ENCODE data around the gene PCDHGA3. TPM values are rescaled to one million over a fixed set of nuclear protein-coding genes. Genes with fewer than 3 reads are reported as not detected.

Gene PCDHGA3
- total and polyA plus RNA-seq, 7 donors: 0.33 to 2.4 (median 0.97) TPM

DNA sequence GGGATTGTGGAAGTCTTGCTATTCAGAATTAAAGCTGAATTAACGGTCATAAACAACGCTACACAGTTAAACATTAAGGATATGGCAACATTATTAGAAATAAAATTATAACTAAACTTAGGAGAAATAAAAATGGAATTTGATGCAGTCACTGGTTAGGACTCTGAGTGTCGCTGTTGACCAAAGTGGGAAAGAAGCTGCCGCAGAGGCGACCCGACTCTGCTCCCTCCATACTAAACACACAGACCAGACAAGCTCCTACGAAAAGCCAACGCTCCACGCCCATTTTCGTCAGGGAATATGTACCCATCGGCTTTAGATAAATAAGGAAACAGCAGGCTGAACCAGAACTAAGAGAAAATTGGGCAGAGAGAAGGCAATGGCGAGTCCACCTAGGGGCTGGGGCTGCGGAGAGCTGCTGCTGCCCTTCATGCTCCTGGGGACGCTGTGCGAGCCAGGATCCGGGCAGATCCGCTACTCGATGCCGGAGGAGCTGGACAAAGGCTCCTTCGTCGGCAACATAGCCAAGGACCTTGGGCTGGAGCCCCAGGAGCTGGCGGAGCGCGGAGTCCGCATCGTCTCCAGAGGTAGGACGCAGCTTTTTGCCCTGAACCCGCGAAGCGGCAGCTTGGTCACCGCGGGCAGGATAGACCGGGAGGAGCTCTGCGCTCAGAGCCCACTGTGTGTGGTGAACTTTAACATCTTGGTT lies 20.5 kb downstream of the PCDHGA3 start, which contains the start of gene PCDHGA5:
PCDHGA5 (plus strand) TSS at position 211 of the 709 bp plus-strand sequence; CDS start at position 380, 169 bp downstream.
- intact Hi-C loops (cut with DNase I): no loop called here
- ATAC-seq (peak in 3 of 4 donors; percentile 42 to 64 (median 49)), DNase-seq (no peak)
- no peaks in the 10 kb centered on the region for H3K4me1 ChIP-seq
- 18 to 27% (median 25%) methylated on average over 34 of the region's 34 CpGs for WGBS, 3 donors
- no peak within 1 kb of the TSS for H3K27ac ChIP-seq
- no peaks in the 10 kb centered on the region for H3K36me3 ChIP-seq (ENCODE audit: insufficient read depth in 1 of 2, low read depth in 1 of 2)
- TF ChIP-seq, protein P1, sequence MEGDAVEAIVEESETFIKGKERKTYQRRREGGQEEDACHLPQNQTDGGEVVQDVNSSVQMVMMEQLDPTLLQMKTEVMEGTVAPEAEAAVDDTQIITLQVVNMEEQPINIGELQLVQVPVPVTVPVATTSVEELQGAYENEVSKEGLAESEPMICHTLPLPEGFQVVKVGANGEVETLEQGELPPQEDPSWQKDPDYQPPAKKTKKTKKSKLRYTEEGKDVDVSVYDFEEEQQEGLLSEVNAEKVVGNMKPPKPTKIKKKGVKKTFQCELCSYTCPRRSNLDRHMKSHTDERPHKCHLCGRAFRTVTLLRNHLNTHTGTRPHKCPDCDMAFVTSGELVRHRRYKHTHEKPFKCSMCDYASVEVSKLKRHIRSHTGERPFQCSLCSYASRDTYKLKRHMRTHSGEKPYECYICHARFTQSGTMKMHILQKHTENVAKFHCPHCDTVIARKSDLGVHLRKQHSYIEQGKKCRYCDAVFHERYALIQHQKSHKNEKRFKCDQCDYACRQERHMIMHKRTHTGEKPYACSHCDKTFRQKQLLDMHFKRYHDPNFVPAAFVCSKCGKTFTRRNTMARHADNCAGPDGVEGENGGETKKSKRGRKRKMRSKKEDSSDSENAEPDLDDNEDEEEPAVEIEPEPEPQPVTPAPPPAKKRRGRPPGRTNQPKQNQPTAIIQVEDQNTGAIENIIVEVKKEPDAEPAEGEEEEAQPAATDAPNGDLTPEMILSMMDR (IDR thresholded peaks at IDR 0.05): no peak
- peaks cover 0 to 79% (median 19%) of the 10 kb centered on the region in 3 donors for H3K27me3 ChIP-seq (ENCODE audit: insufficient read depth in 3 of 3, low read length in 2 of 3)
- peak within 1 kb of the TSS; percentile 41 for H3K4me3 ChIP-seq
- peaks cover 30% of the 10 kb centered on the region for H3K9me3 ChIP-seq

DNA sequence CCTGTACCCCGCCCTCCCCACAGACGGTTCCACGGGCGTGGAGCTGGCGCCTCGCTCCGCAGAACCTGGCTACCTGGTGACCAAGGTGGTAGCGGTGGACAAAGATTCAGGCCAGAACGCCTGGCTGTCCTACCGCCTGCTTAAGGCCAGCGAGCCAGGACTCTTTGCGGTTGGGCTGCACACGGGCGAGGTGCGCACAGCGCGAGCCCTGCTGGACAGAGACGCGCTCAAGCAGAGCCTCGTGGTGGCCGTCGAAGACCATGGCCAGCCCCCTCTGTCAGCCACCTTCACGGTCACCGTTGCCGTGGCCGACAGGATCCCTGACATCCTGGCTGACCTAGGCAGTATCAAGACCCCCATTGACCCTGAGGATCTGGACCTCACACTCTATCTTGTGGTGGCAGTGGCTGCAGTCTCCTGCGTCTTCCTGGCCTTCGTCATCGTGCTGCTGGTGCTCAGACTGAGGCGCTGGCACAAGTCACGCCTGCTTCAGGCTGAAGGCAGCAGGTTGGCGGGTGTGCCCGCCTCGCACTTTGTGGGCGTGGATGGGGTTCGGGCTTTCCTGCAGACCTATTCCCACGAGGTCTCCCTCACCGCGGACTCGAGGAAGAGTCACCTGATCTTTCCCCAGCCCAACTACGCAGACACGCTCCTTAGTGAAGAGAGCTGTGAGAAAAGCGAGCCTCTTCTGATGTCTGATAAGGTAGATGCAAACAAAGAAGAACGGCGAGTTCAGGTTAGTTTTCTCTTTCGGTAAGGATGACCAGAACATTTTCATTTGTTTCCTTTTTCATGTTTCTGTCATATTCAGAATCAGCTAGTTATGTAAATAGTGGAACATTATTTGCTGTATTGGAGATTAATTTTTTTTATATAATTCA lies 22.6 kb downstream of the PCDHGA3 start:
- intact Hi-C loops (cut with DNase I): no loop called here
- ATAC-seq (no peak), DNase-seq (no peak)
- H3K36me3 ChIP-seq (ENCODE audit: insufficient read depth in 1 of 2, low read depth in 1 of 2): no peaks in the 10 kb centered on the region
- TF ChIP-seq, protein P1 (IDR thresholded peaks at IDR 0.05): no peak
- no peak overlapping the region for H3K4me3 ChIP-seq
- H3K9me3 ChIP-seq: peaks cover 16% of the 10 kb centered on the region
- H3K27ac ChIP-seq: no peak overlapping the region
- H3K4me1 ChIP-seq: no peaks in the 10 kb centered on the region
- 35 to 42% (median 37%) methylated on average over 46 of the region's 46 CpGs for WGBS, 3 donors
- peaks cover 0 to 72% (median 18%) of the 10 kb centered on the region in 3 donors for H3K27me3 ChIP-seq (ENCODE audit: insufficient read depth in 3 of 3, low read length in 2 of 3)

- 21 to 25% (median 23%) methylated on average over 32 of the region's 32 CpGs for WGBS, 3 donors
- H3K4me3 ChIP-seq: peak within 1 kb of the TSS; percentile 51
- peaks cover 0 to 67% (median 22%) of the 10 kb centered on the region in 3 donors for H3K27me3 ChIP-seq (ENCODE audit: insufficient read depth in 3 of 3, low read length in 2 of 3)
- ATAC-seq (peak; percentile 64 to 89 (median 82)), DNase-seq (peak in 1 of 2 donors; percentile 69)
- H3K36me3 ChIP-seq (ENCODE audit: insufficient read depth in 1 of 2, low read depth in 1 of 2): no peaks in the 10 kb centered on the region
- intact Hi-C loops (cut with DNase I): loop anchor here in 1 of 2 donors (2.0 kb wide), 1 partner anchor 21 kb away; no protein-coding TSS in a partner anchor
- H3K4me1 ChIP-seq: no peaks in the 10 kb centered on the region
- no peak within 1 kb of the TSS for H3K27ac ChIP-seq
- peaks cover 11% of the 10 kb centered on the region for H3K9me3 ChIP-seq
- TF ChIP-seq, protein P1 (IDR thresholded peaks at IDR 0.05): peak; percentile 39
Measured at GRCh38 chr5:141369994-141370848, 26.6 kb downstream of the PCDHGA3 start, which contains the start of gene PCDHGB3. Gene PCDHGB3, plus strand, starts transcription at chr5:141370242. Its CDS starts 153 bp downstream, at chr5:141370395.

All from psoas muscle (tissue), 8 donors.